H9 (cell line): ENCODE results near the gene AK8. TPM values are rescaled to one million over a fixed set of nuclear protein-coding genes. Genes with fewer than 3 reads are reported as not detected.

Experiments
- DNase-seq: peaks from one replicate; pipeline ENCODE4 v3.0.0-alpha.2; 2017
- H2AFZ ChIP-seq: one replicate; pipeline ENCODE4 v1.6.1; 2013; ENCODE audit warnings: mild to moderate bottlenecking, low read length, control low read depth, moderate library complexity
- H2AK5ac ChIP-seq: 2 replicates; pipeline ENCODE4 v1.6.1; 2013; ENCODE audit warnings: low read length, control low read depth, mixed read lengths; ENCODE audit not compliant: insufficient read length
- H2BK120ac ChIP-seq: one replicate; pipeline ENCODE4 v1.6.1; 2013; ENCODE audit warnings: low read depth, mild to moderate bottlenecking, low read length, control low read depth, inconsistent platforms; ENCODE audit not compliant: poor library complexity, severe bottlenecking
- H2BK12ac ChIP-seq: 2 replicates; pipeline ENCODE4 v1.6.1; 2013; ENCODE audit warnings: low read length, control low read depth, mixed read lengths, low read depth; ENCODE audit not compliant: insufficient read length
- H2BK15ac ChIP-seq: 2 replicates; pipeline ENCODE4 v1.6.1; 2013; ENCODE audit warnings: low read depth, low read length, control low read depth
- H2BK20ac ChIP-seq: one replicate; pipeline ENCODE4 v1.6.1; 2013; ENCODE audit warnings: low read depth, mild to moderate bottlenecking, low read length, control low read depth, inconsistent platforms; ENCODE audit not compliant: poor library complexity, severe bottlenecking
- H2BK5ac ChIP-seq: 2 replicates; pipeline ENCODE4 v1.6.1; 2013; ENCODE audit warnings: low read length, control low read depth, mixed read lengths; ENCODE audit not compliant: insufficient read length
- H3K14ac ChIP-seq: 2 replicates; pipeline ENCODE4 v1.6.1; 2013; ENCODE audit warnings: low read length, control low read depth; ENCODE audit not compliant: insufficient read depth
- H3K18ac ChIP-seq: 2 replicates; pipeline ENCODE4 v1.6.1; 2013; ENCODE audit warnings: low read depth, mild to moderate bottlenecking, mixed read lengths, low read length, control low read depth; ENCODE audit not compliant: insufficient read length
- H3K23ac ChIP-seq: 2 replicates; pipeline ENCODE4 v1.6.1; 2013; ENCODE audit warnings: low read length, control low read depth, mixed read lengths, low read depth; ENCODE audit not compliant: insufficient read length
- H3K23me2 ChIP-seq: 2 replicates; pipeline ENCODE4 v1.6.1; 2013; ENCODE audit warnings: low read depth, mild to moderate bottlenecking, mixed read lengths, low read length, control low read depth; ENCODE audit not compliant: insufficient read length, poor library complexity, severe bottlenecking
- H3K27ac ChIP-seq: 2 replicates; pipeline ENCODE4 v1.5.1; 2013; ENCODE audit warnings: low read length, control low read depth, mixed read lengths, low read depth; ENCODE audit not compliant: insufficient read length
- H3K27me3 ChIP-seq: 2 replicates; pipeline ENCODE4 v1.6.1; 2013; ENCODE audit warnings: low read length, control low read depth, inconsistent platforms; ENCODE audit not compliant: insufficient read depth
- H3K4ac ChIP-seq: 2 replicates; pipeline ENCODE4 v1.6.1; 2013; ENCODE audit warnings: low read depth, mild to moderate bottlenecking, control low read depth, inconsistent platforms, low read length, moderate library complexity
- H3K4me1 ChIP-seq: 2 replicates; pipeline ENCODE4 v1.6.1; 2013; ENCODE audit warnings: low read length, control low read depth, inconsistent platforms; ENCODE audit not compliant: insufficient read depth
- H3K4me2 ChIP-seq: 2 replicates; pipeline ENCODE4 v1.6.1; 2013; ENCODE audit warnings: low read length, control low read depth, mixed read lengths; ENCODE audit not compliant: insufficient read length, insufficient read depth
- H3K56ac ChIP-seq: 2 replicates; pipeline ENCODE4 v1.6.1; 2013; ENCODE audit warnings: low read depth, mild to moderate bottlenecking, mixed read lengths, low read length, control low read depth; ENCODE audit not compliant: insufficient read length
- H3K79me1 ChIP-seq: 2 replicates; pipeline ENCODE4 v1.6.1; 2013; ENCODE audit warnings: low read depth, mild to moderate bottlenecking, moderate library complexity, low read length, control low read depth, inconsistent platforms; ENCODE audit not compliant: insufficient read depth, poor library complexity, severe bottlenecking
- H3K79me2 ChIP-seq: 2 replicates; pipeline ENCODE4 v1.6.1; 2013; ENCODE audit warnings: low read length, control low read depth, inconsistent platforms; ENCODE audit not compliant: insufficient read depth
- H3K9ac ChIP-seq: 2 replicates; pipeline ENCODE4 v1.6.1; 2013; ENCODE audit warnings: low read length, control low read depth, mixed read lengths; ENCODE audit not compliant: insufficient read length; ENCODE audit errors: extremely low read depth
- H3K9me3 ChIP-seq: one replicate; pipeline ENCODE4 v1.6.1; 2013; ENCODE audit warnings: low read depth, low read length, inconsistent platforms; ENCODE audit not compliant: control insufficient read depth
- H3T11ph ChIP-seq: one replicate; pipeline ENCODE4 v1.6.1; 2013; ENCODE audit warnings: mild to moderate bottlenecking, low read length, control low read depth, inconsistent platforms
- H4K20me1 ChIP-seq: one replicate; pipeline ENCODE4 v1.6.1; 2013; ENCODE audit not compliant: control insufficient read depth, insufficient read length, insufficient read depth
- H4K5ac ChIP-seq: 2 replicates; pipeline ENCODE4 v1.6.1; 2013; ENCODE audit warnings: low read depth, mild to moderate bottlenecking, mixed read lengths, low read length, control low read depth; ENCODE audit not compliant: insufficient read length
- H4K8ac ChIP-seq: replicated peaks from 2 replicates; pipeline ENCODE4 v1.6.1; 2013; ENCODE audit warnings: low read length, control low read depth, mixed read lengths, low read depth; ENCODE audit not compliant: insufficient read length
- H4K91ac ChIP-seq: 2 replicates; pipeline ENCODE4 v1.6.1; 2013; ENCODE audit warnings: low read depth, mild to moderate bottlenecking, moderate library complexity, mixed read lengths, low read length, control low read depth; ENCODE audit not compliant: insufficient read length
- H3K27ac Mint-ChIP-seq, 3 experiments: 2 replicates in 2 of 3; 3 replicates in 1 of 3; pipeline ENCODE4 v1.8.0; 2020 to 2021; ENCODE audit warnings: mixed read lengths in 3 of 3, mild to moderate bottlenecking in 1 of 3, moderate library complexity in 1 of 3
- H3K27me3 Mint-ChIP-seq: 2 replicates; pipeline ENCODE4 v1.8.0; 2021; ENCODE audit warnings: low read depth, mild to moderate bottlenecking, moderate library complexity, mixed read lengths
- H3K36me3 Mint-ChIP-seq, 3 experiments: 2 replicates in 2 of 3; 3 replicates in 1 of 3; pipeline ENCODE4 v1.8.0; 2020 to 2021; ENCODE audit warnings: low read depth in 3 of 3, mixed read lengths in 3 of 3; ENCODE audit not compliant: insufficient read depth in 1 of 3
- H3K4me1 Mint-ChIP-seq, 2 experiments: 2 replicates each; pipeline ENCODE4 v1.8.0; 2020; ENCODE audit warnings: mixed read lengths in 2 of 2
- H3K4me3 Mint-ChIP-seq, 2 experiments: 2 replicates in 1 of 2; 3 replicates in 1 of 2; pipeline ENCODE4 v1.8.0; 2020 to 2021; ENCODE audit warnings: mild to moderate bottlenecking in 2 of 2, mixed read lengths in 2 of 2, moderate library complexity in 1 of 2
- H3K9me3 Mint-ChIP-seq, 2 experiments: 2 replicates in 1 of 2; 3 replicates in 1 of 2; pipeline ENCODE4 v1.8.0; 2020; ENCODE audit warnings: mild to moderate bottlenecking in 2 of 2, mixed read lengths in 2 of 2, moderate library complexity in 1 of 2
- WGBS: extraction: QIAGEN DNeasy Blood & Tissue Kit; methylation state at CpG from one replicate; pipeline ENCODE4 v1.1.7; 2013; ENCODE audit warnings: missing lambda C conversion rate, low lambda C conversion rate, mixed read lengths; ENCODE audit not compliant: insufficient read length; ENCODE audit errors: extremely low coverage; 5-methylcytosine and 5-hydroxymethylcytosine counted together
- total RNA-seq: library from RNA; stranded (reverse); gene quantifications from 2 replicates; pipeline ENCODE4 v1.2.1, GENCODE V29; 2021
- TF ChIP-seq, protein P1 (sequence below): fragments of 200-600 bp; sonication (generic); conservative IDR thresholded peaks from 3 replicates; pipeline ENCODE4 v1.8.0; 2021; ENCODE audit warnings: antibody characterized with exemption, mild to moderate bottlenecking

AK8 gene
- total RNA-seq, 1 experiment from 2014 or later: 0.44 TPM

DNA sequence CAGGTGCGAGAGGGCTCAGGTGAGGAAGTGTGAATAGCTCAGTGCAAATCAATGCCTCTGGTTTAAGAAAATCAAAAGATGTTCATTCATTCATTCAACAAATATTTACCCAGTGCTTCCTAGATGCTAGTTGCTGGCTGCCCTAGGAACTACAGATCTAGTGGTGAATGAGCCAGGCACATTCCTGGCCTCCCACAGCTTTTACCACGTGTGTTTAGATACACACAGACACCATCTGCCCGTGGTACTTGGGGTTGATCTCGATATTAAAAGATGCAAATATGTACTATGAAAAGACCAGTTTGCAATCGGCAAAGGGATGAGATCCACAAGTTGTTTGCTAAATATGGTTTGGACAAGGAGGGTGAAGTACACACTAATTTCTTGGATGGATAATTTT is 129.6 kb downstream of the AK8 start:
- peaks cover 61% of the 10 kb centered on the region for H3K27me3 Mint-ChIP-seq
- Histone ChIP-seq H3K14ac (no peak overlapping the region), H3T11ph (no peak overlapping the region), H3K9me3 (no peaks in the 10 kb centered on the region), H2BK15ac (no peak overlapping the region), H3K18ac (no peak overlapping the region), H3K9ac (no peak overlapping the region), H3K23me2 (peaks cover 4% of the 10 kb centered on the region), H3K56ac (no peak overlapping the region), H3K4me1 (peaks cover 5% of the 10 kb centered on the region), H4K20me1 (no peaks in the 10 kb centered on the region), H2AK5ac (no peak overlapping the region), H3K4ac (no peak overlapping the region), H3K79me1 (no peaks in the 10 kb centered on the region), H2BK5ac (no peak overlapping the region), H2BK12ac (no peak overlapping the region), H2BK20ac (no peak overlapping the region), H2AFZ (no peak overlapping the region), H3K4me2 (no peak overlapping the region), H2BK120ac (no peak overlapping the region), H3K27ac (no peak overlapping the region), H4K91ac (no peak overlapping the region), H4K8ac (no peak overlapping the region), H3K23ac (no peak overlapping the region), H3K27me3 (peaks cover 11% of the 10 kb centered on the region; the same call in 1 of the 2 replicates), H3K79me2 (no peaks in the 10 kb centered on the region), H4K5ac (no peak overlapping the region)
- H3K9me3 Mint-ChIP-seq: no peaks in the 10 kb centered on the region; a peak in 1 of 5 replicates
- WGBS: no CpG with 5 or more reads among the region's 5 CpGs
- no peak overlapping the region for H3K4me3 Mint-ChIP-seq
- peak overlapping the region in 1 of 3 experiments; percentile 11; a peak in 1 of 7 replicates for H3K27ac Mint-ChIP-seq
- no peaks in the 10 kb centered on the region for H3K36me3 Mint-ChIP-seq
- peaks cover 43 to 47% of the 10 kb centered on the region in 2 experiments for H3K4me1 Mint-ChIP-seq
- no peak for DNase-seq
- TF ChIP-seq, protein P1, sequence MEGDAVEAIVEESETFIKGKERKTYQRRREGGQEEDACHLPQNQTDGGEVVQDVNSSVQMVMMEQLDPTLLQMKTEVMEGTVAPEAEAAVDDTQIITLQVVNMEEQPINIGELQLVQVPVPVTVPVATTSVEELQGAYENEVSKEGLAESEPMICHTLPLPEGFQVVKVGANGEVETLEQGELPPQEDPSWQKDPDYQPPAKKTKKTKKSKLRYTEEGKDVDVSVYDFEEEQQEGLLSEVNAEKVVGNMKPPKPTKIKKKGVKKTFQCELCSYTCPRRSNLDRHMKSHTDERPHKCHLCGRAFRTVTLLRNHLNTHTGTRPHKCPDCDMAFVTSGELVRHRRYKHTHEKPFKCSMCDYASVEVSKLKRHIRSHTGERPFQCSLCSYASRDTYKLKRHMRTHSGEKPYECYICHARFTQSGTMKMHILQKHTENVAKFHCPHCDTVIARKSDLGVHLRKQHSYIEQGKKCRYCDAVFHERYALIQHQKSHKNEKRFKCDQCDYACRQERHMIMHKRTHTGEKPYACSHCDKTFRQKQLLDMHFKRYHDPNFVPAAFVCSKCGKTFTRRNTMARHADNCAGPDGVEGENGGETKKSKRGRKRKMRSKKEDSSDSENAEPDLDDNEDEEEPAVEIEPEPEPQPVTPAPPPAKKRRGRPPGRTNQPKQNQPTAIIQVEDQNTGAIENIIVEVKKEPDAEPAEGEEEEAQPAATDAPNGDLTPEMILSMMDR: no peak
